IMR-90 (cell line): ENCODE results near the gene GPR65. TPM values are rescaled to one million over a fixed set of nuclear protein-coding genes. Genes with fewer than 3 reads are reported as not detected.

Source experiments
- ATAC-seq: fragments of 200-7000 bp; cut with Tn5 transposase; 2 replicates; pipeline ENCODE4 v1.9.1; 2020; ENCODE audit warnings: low read depth, mild to moderate bottlenecking, moderate library complexity
- BruUV-seq: library from RNA; stranded (reverse); fragments of 400-500 nt; replicated peaks from 2 replicates; lab custom pipeline; 2021; lab: Mats Ljungman, UMichigan
- CTCF ChIA-PET: fragments of 300-600 bp; formaldehyde crosslinking; extraction: SDS; loops from one replicate; lab custom pipeline; 2021; ENCODE audit warnings: antibody characterized with exemption; lab: Yijun Ruan, JAX
- POLR2A ChIA-PET: fragments of 300-600 bp; sonication (Branson Sonifier 250); formaldehyde crosslinking; loops from one replicate; lab custom pipeline; 2022; ENCODE audit warnings: antibody characterized with exemption; ENCODE audit not compliant: unreplicated experiment; lab: Charles Lee
- DNase-seq: peaks from one replicate; pipeline ENCODE4 v3.0.0; 2013
- H2AFZ ChIP-seq: replicated peaks from 2 replicates; pipeline ENCODE3; 2013; ENCODE audit warnings: low read length, mild to moderate bottlenecking; ENCODE audit not compliant: poor library complexity
- H2AK5ac ChIP-seq: 2 replicates; pipeline ENCODE4 v1.6.1; 2013; ENCODE audit warnings: low read depth, low read length, inconsistent platforms
- H2AK9ac ChIP-seq: replicated peaks from 2 replicates; pipeline ENCODE3; 2013; ENCODE audit warnings: mild to moderate bottlenecking, low read depth, low read length, moderate library complexity; ENCODE audit not compliant: poor library complexity
- H2BK120ac ChIP-seq: 2 replicates; pipeline ENCODE4 v1.6.1; 2013; ENCODE audit warnings: low read depth, low read length, inconsistent platforms
- H2BK15ac ChIP-seq: 3 replicates; pipeline ENCODE4 v1.6.1; 2013; ENCODE audit warnings: low read depth, low read length, inconsistent platforms
- H2BK20ac ChIP-seq: 2 replicates; pipeline ENCODE4 v1.6.1; 2013; ENCODE audit warnings: low read depth, mild to moderate bottlenecking, inconsistent platforms, low read length, moderate library complexity
- H2BK5ac ChIP-seq: 2 replicates; pipeline ENCODE4 v1.6.1; 2013; ENCODE audit warnings: mild to moderate bottlenecking, low read depth, low read length, inconsistent platforms; ENCODE audit not compliant: poor library complexity, severe bottlenecking
- H3K14ac ChIP-seq: replicated peaks from 2 replicates; pipeline ENCODE4 v1.6.1; 2013; ENCODE audit warnings: low read depth, low read length, inconsistent platforms
- H3K18ac ChIP-seq: 2 replicates; pipeline ENCODE4 v1.6.1; 2013; ENCODE audit warnings: low read depth, low read length, control low read depth
- H3K23ac ChIP-seq: 2 replicates; pipeline ENCODE4 v1.6.1; 2013; ENCODE audit warnings: low read depth, low read length, inconsistent platforms
- H3K27ac ChIP-seq: 2 replicates; pipeline ENCODE4 v1.5.1; 2013; ENCODE audit warnings: mild to moderate bottlenecking, control low read depth, low read length; ENCODE audit not compliant: insufficient read depth
- H3K27me3 ChIP-seq: 2 replicates; pipeline ENCODE4 v1.6.1; 2013; ENCODE audit warnings: low read length; ENCODE audit not compliant: control insufficient read depth, insufficient read depth
- H3K36me3 ChIP-seq: 2 replicates; pipeline ENCODE4 v1.6.1; 2013; ENCODE audit warnings: low read length, mixed read lengths; ENCODE audit not compliant: control insufficient read depth, insufficient read depth
- H3K4ac ChIP-seq: 2 replicates; pipeline ENCODE4 v1.6.1; 2013; ENCODE audit warnings: low read depth, low read length, inconsistent platforms
- H3K4me1 ChIP-seq: 2 replicates; pipeline ENCODE4 v1.6.1; 2013; ENCODE audit warnings: low read length, mixed read lengths; ENCODE audit not compliant: control insufficient read depth, insufficient read depth
- H3K4me2 ChIP-seq: 2 replicates; pipeline ENCODE4 v1.6.1; 2013; ENCODE audit warnings: low read depth, mild to moderate bottlenecking, control low read depth, low read length, moderate library complexity
- H3K4me3 ChIP-seq: 2 replicates; pipeline ENCODE4 v1.5.1; 2013; ENCODE audit warnings: low read depth, mild to moderate bottlenecking, control low read depth, low read length, moderate library complexity; ENCODE audit not compliant: insufficient read depth
- H3K56ac ChIP-seq: 2 replicates; pipeline ENCODE4 v1.6.1; 2013; ENCODE audit warnings: low read length, inconsistent platforms; ENCODE audit not compliant: insufficient read depth; ENCODE audit errors: extremely low read depth
- H3K79me1 ChIP-seq, 2 experiments: 2 replicates each; pipeline ENCODE4 v1.6.1; 2013; ENCODE audit warnings: low read length in 2 of 2, inconsistent platforms in 1 of 2, low read depth in 1 of 2
- H3K9ac ChIP-seq: 2 replicates; pipeline ENCODE4 v1.6.1; 2013; ENCODE audit warnings: low read depth, low read length, control low read depth
- H3K9me1 ChIP-seq: 2 replicates; pipeline ENCODE4 v1.6.1; 2013; ENCODE audit warnings: low read length, inconsistent platforms; ENCODE audit not compliant: insufficient read depth
- H3K9me3 ChIP-seq: 2 replicates; pipeline ENCODE4 v1.6.1; 2013; ENCODE audit warnings: low read length; ENCODE audit not compliant: control insufficient read depth, insufficient read depth
- H4K20me1 ChIP-seq: 2 replicates; pipeline ENCODE4 v1.6.1; 2013; ENCODE audit warnings: low read length, inconsistent platforms; ENCODE audit not compliant: insufficient read depth
- H4K5ac ChIP-seq: 2 replicates; pipeline ENCODE4 v1.6.1; 2013; ENCODE audit warnings: mild to moderate bottlenecking, low read depth, low read length, control low read depth
- H4K8ac ChIP-seq, 2 experiments: 2 replicates each; pipeline ENCODE4 v1.6.1; 2013; ENCODE audit warnings: low read depth in 2 of 2, low read length in 2 of 2, control low read depth in 1 of 2, inconsistent platforms in 1 of 2
- H4K91ac ChIP-seq: 2 replicates; pipeline ENCODE4 v1.6.1; 2013; ENCODE audit warnings: low read depth, low read length, inconsistent platforms; ENCODE audit not compliant: insufficient read depth
- CEBPB ChIP-seq: IDR thresholded peaks from 2 replicates; pipeline ENCODE4 v1.6.1; 2012; ENCODE audit warnings: low read depth, low read length, improper control_type of control experiment
- CHD1 ChIP-seq: IDR thresholded peaks from 2 replicates; pipeline ENCODE4 v1.6.1; 2012; ENCODE audit warnings: low read depth, low read length, improper control_type of control experiment
- WGBS, 2 experiments: methylation state at CpG; one replicate each; pipeline versions ENCODE4 v1.1.5 to v1.1.7; 2013; ENCODE audit warnings: missing lambda C conversion rate in 2 of 2; ENCODE audit not compliant: insufficient read length in 1 of 2; ENCODE audit errors: extremely low coverage in 2 of 2; 5-methylcytosine and 5-hydroxymethylcytosine counted together
- dilution Hi-C: fragments of 300-500 bp; cut with HindIII; formaldehyde crosslinking; loops from one replicate; pipeline ENCODE4 v1.14.3; 2018; ENCODE audit warnings: low sequenced_read_pairs; ENCODE audit not compliant: unreplicated experiment
- in situ Hi-C: fragments of 300-500 bp; cut with MboI; formaldehyde crosslinking; loops from 3 replicates; pipeline ENCODE4 v1.14.3; 2019; ENCODE audit warnings: low sequenced_read_pairs, inconsistent platforms, mixed read lengths
- intact Hi-C: fragments of 100-400 bp; cut with micrococcal nuclease; formaldehyde crosslinking; loops from 2 replicates; pipeline ENCODE4 v1.10.0; 2022
- polyA plus RNA-seq, 3 experiments: library from polyadenylated mRNA; depleted of rRNA; stranded (reverse); fragments of >200 nt; gene quantifications; 2 replicates each; pipeline ENCODE4 v1.2.3, GENCODE V29; 2012; ENCODE audit warnings: low replicate concordance in 1 of 3
- total RNA-seq: library from RNA; depleted of rRNA; stranded (reverse); fragments of >200 nt; gene quantifications from 2 replicates; pipeline ENCODE4 v1.2.3, GENCODE V29; 2012
- TF ChIP-seq, protein P1 (sequence below): conservative IDR thresholded peaks from 2 replicates; pipeline ENCODE4 v1.5.1; 2012; ENCODE audit warnings: mild to moderate bottlenecking, low read depth, low read length, improper control_type of control experiment

GPR65 gene
- total and polyA plus RNA-seq, 2 of the 4 experiments (the other 2 are of a cell fraction), result 0.05 to 0.18 TPM

DNA sequence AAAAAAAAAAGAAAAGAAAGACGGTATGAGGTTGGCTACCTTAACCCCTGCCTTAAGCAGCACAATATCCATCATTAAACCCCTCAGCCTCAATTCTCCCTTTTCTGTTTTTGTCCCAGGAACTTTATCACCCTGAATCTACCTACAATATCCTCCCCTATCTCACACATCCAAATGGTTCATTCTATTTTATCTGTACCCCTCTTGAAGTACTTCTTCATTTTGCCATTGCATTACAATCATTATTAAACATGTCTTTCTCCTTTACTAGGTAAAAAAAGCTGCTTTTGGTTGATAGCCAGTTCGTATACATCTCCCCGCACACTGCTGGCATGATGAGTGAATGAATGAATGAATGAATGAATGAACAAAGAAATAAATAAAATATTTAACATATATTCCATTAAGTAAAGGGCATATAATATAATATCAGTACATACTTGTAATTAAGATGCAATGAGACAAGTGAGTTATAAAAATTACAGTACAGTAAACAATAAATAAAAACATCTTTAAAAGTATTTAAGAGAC lies 364 bp upstream of the GPR65 start:
- Histone ChIP-seq H3K56ac (no peak overlapping the region), H2AK9ac (no peak overlapping the region), H3K4me3 (no peak overlapping the region), H2BK5ac (no peak overlapping the region), H4K20me1 (no peaks in the 10 kb centered on the region), H3K27ac (no peak overlapping the region), H3K27me3 (no peaks in the 10 kb centered on the region), H2AK5ac (no peak overlapping the region), H3K79me1 (no peaks in the 10 kb centered on the region), H4K5ac (no peak overlapping the region), H3K23ac (no peak overlapping the region), H2AFZ (no peak overlapping the region), H3K4me1 (no peaks in the 10 kb centered on the region; the same call in 1 of the 2 replicates), H3K4me2 (no peak overlapping the region), H2BK20ac (no peak overlapping the region), H3K9me3 (no peaks in the 10 kb centered on the region), H2BK15ac (no peak overlapping the region), H3K36me3 (no peaks in the 10 kb centered on the region), H4K8ac (no peak overlapping the region), H3K4ac (no peak overlapping the region), H3K18ac (no peak overlapping the region), H4K91ac (no peak overlapping the region), H3K9ac (no peak overlapping the region), H3K9me1 (no peaks in the 10 kb centered on the region), H2BK120ac (no peak overlapping the region), H3K14ac (no peak overlapping the region)
- in situ Hi-C loops, result no loop called here
- CTCF ChIA-PET, result no interaction called here
- dilution Hi-C loops, result no loop called here
- TF ChIP-seq CEBPB (no peak), CHD1 (no peak)
- TF ChIP-seq, protein P1, sequence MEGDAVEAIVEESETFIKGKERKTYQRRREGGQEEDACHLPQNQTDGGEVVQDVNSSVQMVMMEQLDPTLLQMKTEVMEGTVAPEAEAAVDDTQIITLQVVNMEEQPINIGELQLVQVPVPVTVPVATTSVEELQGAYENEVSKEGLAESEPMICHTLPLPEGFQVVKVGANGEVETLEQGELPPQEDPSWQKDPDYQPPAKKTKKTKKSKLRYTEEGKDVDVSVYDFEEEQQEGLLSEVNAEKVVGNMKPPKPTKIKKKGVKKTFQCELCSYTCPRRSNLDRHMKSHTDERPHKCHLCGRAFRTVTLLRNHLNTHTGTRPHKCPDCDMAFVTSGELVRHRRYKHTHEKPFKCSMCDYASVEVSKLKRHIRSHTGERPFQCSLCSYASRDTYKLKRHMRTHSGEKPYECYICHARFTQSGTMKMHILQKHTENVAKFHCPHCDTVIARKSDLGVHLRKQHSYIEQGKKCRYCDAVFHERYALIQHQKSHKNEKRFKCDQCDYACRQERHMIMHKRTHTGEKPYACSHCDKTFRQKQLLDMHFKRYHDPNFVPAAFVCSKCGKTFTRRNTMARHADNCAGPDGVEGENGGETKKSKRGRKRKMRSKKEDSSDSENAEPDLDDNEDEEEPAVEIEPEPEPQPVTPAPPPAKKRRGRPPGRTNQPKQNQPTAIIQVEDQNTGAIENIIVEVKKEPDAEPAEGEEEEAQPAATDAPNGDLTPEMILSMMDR, result no peak
- WGBS, 2 experiments, result no CpG with 5 or more reads among the region's 3 CpGs
- POLR2A ChIA-PET, result no interaction called here
- intact Hi-C loops, result no loop called here
- no peak for DNase-seq
- ATAC-seq, result no peak
- BruUV-seq, result no TSS peak
